HG03095 (cell line): ENCODE data around the gene FBLN2.

Source experiments
- ATAC-seq: cut with Tn5 transposase; IDR thresholded peaks from one replicate; pipeline ENCODE4 v1.9.1; 2021; ENCODE audit warnings: moderate library complexity; ENCODE audit not compliant: unreplicated experiment

Gene FBLN2

DNA sequence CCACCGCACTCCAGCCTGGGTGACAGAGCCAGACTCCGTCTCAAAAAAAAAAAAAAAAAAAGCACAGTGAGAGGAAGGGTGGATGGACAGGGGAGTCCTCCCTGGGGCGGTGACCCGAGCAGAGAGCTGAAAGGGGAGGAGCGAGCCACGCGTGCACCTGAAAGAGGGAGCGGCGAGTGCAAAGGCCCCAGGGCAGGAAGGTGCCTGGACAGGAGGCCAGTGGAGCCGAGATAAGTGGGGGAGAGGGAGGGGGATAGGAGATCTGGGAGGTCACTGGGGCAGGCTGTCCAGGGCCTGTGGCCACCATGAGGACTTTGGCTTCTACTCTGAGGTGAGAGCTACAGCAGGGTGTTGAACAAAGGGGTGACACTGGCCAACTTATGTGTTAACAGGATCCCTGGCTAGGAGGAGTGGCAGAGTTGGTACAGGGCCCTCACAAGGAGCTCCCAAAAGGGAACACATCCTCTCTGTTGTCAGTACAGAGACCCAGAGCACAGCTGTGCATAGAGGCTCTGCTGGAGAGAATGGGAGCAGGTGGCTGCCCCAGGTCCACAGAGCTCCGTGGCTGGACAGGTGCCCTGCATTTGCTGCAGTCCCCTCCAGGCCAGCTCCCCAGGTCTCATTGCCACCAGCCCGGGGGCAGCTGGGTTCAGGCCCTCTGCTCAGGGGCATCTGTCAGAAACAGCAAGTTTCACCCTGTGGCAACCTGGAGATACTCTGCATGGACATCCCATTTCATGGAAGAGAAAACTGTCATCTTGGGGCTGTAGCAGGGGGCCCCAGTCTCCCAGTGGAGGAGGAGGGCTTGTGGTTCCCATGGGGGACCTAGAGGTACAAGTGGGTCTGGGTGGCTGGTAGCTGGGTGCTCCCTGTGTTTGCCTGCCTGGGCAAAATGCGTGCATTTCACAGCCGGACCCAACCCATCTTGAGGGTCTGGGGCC lies 28.5 kb downstream of the FBLN2 start:
- no peak for ATAC-seq

- no peak for ATAC-seq
Measured at GRCh38 chr3:13578251-13578650, 29.3 kb downstream of the FBLN2 start.

DNA sequence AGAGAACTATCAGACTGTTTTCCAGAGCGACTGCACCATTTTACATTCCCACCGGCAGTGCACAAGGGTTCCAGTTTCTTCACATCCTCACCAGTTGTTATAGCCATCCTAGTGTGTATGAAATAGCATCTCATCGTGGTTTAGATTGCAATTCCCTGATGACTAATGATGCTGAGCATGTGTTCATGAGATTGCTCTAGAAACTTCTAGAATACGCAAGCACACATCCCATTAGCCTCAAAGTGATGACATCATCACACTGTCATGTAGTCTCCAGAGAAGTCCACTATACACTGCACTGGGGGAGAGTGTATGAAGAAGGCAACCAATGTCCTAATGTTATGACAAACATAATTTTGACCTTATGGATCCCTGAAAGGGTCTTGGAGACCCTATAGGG lies 30.1 kb downstream of the FBLN2 start:
- ATAC-seq = no peak

DNA sequence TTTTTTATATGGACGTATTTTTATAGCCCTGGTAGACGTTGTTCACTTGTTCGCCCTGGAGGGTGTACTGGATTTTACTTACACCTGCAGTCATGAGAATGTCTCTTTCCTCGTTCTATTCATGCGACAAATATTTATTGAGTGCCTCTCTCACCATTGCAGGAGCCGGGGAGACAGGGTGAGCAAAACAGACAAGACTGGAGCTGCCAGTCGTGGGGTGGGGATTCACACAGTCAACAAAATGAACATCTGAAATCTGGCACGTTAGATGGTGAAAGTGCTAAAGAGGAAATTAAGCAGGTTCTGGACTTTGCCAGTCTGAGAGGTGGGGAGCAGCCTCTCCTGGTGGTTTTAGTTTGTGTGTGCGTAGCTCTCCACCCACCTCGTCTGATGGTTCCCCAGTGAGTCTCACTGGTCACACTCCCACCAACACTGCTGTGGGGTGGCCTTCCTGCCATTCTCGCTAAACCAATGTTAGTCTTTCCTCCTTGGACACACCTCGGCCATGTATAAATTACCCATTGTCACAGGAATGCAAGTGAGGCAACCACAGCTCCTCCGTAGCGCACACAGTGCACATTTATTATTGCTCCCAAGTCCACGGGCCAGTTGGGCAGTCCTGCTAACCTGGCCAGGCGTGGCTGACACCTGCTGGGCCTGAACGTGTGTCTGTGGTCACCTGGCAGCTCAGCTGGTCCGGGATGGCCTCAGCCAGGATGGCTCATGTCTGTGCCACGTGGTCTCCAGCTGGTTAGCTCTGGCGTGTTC lies 31.5 kb downstream of the FBLN2 start:
- no peak for ATAC-seq

GRCh38 chr3:13581485-13582365 lies 32.8 kb downstream of the FBLN2 start:
- ATAC-seq = no peak

DNA sequence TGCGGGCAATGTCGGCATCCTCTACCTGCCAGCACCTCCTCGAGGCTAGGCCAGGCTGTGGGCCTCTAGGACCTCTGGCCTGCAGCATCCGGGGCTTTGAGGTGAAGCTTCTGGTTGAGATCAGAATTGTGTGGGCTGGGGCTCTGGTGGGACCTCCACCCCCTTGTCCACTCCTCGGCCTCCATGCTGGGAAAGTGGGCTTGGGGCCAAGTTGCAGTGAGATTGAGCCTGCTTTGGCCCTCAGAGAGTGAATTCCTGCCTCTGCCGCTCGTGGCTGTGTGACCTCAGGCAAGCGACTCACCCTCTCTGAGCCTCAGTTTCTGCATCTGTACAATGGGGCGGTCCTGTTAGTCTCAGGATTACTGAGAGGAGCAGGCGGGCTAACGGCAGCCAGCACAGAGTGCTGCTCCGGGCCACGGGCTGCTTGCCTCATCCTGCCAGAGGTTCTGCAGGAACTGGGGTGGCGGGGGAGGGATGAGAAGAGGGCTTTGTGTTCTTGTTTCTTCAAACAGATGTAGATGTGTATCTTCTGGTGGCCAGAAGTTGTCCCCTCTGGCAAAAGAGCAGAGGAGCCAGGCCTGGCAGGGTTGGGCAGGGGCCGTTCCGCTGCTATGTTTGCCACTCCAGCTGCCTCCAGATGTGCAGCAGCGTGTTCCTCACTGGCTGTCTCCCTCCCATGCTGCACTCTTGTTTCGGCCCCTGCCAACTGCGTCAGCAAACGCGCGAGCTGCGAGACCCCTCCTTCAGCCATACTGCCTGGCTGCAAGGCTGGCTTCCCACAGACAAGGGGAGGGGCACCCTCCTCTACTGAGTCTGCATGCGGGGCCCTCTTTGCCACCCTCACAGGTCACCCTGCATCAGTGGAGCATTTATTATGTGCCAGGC lies 33.7 kb downstream of the FBLN2 start:
- ATAC-seq = no peak

- ATAC-seq = no peak
Measured at GRCh38 chr3:13583251-13584180, 34.6 kb downstream of the FBLN2 start.

DNA sequence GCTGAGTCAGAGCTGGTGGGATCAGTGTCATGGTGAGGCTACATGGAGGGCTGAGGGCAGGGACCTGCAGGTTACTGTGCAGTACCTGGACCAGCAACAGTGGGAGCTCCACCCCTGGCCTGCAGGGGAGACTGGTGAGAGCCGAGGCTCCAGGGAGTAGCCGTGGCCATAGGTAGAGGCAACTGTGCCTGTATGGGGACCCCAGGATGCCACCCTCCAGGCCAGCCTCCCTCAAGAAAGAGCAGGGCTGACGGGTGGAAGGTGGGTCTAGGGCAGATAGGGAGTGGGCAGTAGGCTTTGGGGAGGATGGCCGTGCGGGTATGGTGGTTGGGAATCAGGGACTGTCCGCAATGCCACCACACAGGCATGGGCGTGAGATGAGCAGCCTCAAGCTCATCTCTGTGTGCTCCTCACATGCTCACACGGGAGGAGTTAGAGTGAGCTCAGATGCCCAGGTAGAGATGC lies 35.5 kb downstream of the FBLN2 start:
- ATAC-seq = no peak

DNA sequence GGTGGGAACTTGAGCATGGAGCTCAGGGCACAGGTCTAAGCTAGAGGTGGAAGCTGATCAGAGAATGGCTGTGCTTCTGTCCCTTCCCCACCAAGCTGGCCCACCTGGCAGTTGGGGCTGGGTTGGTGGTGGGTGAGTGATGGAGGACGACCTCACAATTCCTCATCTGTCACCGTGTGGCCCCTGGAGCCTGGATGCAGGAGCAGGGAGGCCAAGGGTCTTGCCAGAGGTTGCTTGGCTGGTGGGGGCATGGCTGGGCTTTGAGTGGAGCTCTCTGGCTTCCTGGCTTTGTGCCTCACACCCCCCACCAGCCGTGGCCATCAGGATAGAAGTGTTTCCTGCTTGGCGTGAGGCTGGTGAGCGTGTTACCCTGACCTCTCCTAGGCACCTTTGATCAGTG lies 36.0 kb downstream of the FBLN2 start:
- no peak for ATAC-seq

DNA sequence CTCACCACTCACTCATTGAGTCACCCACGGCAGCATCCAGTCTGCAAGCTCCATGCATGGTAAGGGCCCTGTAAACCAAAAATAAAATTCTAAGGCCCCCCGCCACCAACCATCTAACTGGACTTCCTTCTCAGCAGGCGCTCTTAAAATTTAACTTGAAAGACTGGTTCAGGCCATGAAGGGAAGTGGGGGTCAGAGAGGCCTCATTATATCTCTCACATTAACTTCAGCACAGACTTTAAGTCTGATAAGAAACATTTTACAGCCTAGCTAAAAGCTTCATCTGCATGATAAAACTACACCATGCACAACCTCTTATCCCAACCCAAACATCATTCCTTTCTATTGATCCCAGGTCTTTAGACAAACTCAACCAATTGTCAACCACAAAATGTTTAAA lies 38.5 kb downstream of the FBLN2 start:
- ATAC-seq = no peak

- ATAC-seq = no peak
Measured at GRCh38 chr3:13588221-13588701, 39.3 kb downstream of the FBLN2 start.

GRCh38 chr3:13588993-13589392 lies 40.1 kb downstream of the FBLN2 start:
- ATAC-seq = no peak

DNA sequence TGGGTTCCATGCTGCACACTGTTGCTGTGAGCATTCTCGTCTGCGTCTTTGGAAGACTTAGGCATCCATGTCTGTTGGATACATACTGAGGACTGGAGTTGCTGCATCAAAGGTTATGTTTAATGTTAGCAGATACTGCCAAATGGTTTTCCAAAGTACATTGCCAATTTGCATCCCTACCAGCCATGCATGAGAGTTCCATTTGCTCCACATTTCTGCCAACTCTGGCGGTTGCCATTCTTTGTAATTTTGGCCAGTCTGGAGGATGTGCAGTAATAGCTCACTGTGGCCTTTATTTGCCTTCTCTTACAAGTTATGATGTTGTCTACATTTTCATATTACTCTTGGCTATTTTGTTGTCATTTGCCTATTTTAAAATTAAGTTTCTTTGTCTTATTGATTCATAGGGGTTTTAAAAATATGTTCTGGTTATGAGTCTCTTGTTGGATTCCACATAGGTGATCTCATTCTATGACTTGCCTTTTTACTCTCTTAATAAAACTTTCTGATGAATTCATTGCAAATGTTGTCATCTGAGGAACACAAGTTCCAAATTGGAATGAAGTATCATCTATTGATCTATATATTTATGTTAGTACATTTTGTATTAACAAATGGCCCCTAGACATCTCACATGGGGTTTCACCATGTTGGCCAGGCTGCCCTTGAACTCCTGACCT lies 42.1 kb downstream of the FBLN2 start:
- ATAC-seq = no peak

DNA sequence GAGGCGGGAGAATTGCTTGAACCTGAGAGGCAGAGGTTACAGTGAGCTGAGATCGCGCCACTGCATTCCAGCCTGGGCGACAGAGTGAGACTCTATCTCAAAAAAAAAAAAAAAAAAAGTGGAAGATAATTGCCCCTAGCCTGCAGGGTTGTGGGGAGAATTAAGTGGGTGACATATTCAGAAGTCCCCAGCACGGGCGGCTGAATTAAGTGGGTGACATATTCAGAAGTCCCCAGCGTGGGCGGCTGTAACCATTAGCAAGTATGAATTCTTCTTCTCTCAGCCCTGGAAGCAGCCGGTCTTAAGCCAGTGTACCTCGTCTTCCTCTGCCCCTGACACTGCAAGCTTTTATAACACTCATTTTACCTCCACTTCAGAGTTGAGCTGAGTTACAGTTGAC lies 44.7 kb downstream of the FBLN2 start:
- no peak for ATAC-seq

- no peak for ATAC-seq
Measured at GRCh38 chr3:13594146-13594545, 45.2 kb downstream of the FBLN2 start.

GRCh38 chr3:13594991-13595421 lies 46.1 kb downstream of the FBLN2 start:
- no peak for ATAC-seq

DNA sequence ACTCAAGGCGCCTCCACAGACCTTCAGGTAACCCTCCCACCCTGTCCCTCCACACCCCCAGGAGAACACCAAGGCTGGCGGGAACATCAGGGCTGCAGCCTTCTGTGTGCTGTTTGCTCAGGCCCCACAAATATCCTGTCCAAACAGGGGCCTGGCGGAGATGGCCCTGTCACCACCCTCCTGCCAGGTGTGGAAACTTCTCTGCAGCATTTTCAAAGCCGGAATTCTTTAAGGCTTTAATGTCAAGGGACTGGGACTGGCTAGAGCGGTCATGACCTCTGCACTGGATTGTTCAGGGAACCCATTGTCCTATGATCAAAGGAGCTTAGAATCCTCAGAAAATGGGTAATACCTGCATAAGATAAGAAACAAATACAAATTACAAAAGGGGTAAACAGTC lies 46.6 kb downstream of the FBLN2 start:
- no peak for ATAC-seq
